WI38 (cell line): ENCODE data around the gene KLF4.
"Not testable (repeated sequence)": the region's sequence is repeated elsewhere in the genome, so short reads cannot be mapped to it uniquely, and the experiment has no call there.

Experiments used
- H3K4me3 ChIP-seq: 2 replicates; pipeline ENCODE4 v1.5.1; 2011; ENCODE audit warnings: low read depth, mild to moderate bottlenecking, control low read depth, low read length
- CTCF ChIP-seq: IDR thresholded peaks from 2 replicates; pipeline ENCODE4 v1.5.1; 2012; ENCODE audit warnings: low read depth, mild to moderate bottlenecking, control low read depth, low read length

The KLF4 gene

GRCh38 chr9:107518037-107518807 is 28.7 kb upstream of the KLF4 start:
- TF ChIP-seq CTCF: no peak
- no peak overlapping the region for H3K4me3 ChIP-seq

GRCh38 chr9:107513464-107514100 is 24.0 kb upstream of the KLF4 start:
- TF ChIP-seq CTCF: no peak
- H3K4me3 ChIP-seq: no peak overlapping the region

GRCh38 chr9:107504585-107505455 is 15.3 kb upstream of the KLF4 start:
- no peak for TF ChIP-seq CTCF
- no peak overlapping the region for H3K4me3 ChIP-seq

GRCh38 chr9:107502464-107502863 is 12.9 kb upstream of the KLF4 start:
- TF ChIP-seq CTCF: no peak
- no peak overlapping the region for H3K4me3 ChIP-seq

GRCh38 chr9:107500421-107501200 is 11.0 kb upstream of the KLF4 start:
- H3K4me3 ChIP-seq: not testable (repeated sequence)

GRCh38 chr9:107496976-107497375 is 7.4 kb upstream of the KLF4 start:
- no peak overlapping the region for H3K4me3 ChIP-seq
- TF ChIP-seq CTCF: no peak

GRCh38 chr9:107492381-107492970 is 2.9 kb upstream of the KLF4 start:
- H3K4me3 ChIP-seq: no peak overlapping the region
- TF ChIP-seq CTCF: no peak
